OCI-LY3 (cell line): Measurements from ENCODE around the gene SLC5A8.

Experiments used
- EZH2phosphoT487 ChIP-seq: fragments of 200-600 bp; shearing (Covaris generic); IDR thresholded peaks from 2 replicates; pipeline ENCODE4 v1.6.1; 2018; ENCODE audit warnings: antibody characterized with exemption, mixed run types, low read depth
- TF ChIP-seq, protein P1 (sequence below): fragments of 200-600, 300-600 bp; sonication (generic); IDR thresholded peaks from 2 replicates; pipeline ENCODE4 v1.5.1; 2014; ENCODE audit warnings: antibody characterized with exemption, low read length, low read depth

DNA sequence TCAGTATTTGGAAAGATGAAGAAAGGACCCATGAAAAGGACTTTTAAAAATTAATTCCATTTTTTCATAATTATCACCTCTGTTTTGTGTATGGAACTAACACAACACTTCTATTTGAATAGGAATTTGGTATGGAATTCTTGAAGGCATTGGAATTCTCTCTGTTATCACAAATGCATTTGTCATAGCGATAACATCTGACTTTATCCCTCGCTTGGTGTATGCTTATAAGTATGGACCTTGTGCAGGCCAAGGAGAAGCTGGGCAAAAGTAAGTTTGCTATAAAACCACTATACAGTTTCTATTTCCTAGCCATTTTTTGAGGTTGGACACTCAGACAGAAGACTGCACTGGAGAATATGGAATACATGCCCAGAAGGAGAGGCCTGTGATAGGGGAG lies 98.6 kb downstream of the SLC5A8 start:
- TF ChIP-seq, protein P1, sequence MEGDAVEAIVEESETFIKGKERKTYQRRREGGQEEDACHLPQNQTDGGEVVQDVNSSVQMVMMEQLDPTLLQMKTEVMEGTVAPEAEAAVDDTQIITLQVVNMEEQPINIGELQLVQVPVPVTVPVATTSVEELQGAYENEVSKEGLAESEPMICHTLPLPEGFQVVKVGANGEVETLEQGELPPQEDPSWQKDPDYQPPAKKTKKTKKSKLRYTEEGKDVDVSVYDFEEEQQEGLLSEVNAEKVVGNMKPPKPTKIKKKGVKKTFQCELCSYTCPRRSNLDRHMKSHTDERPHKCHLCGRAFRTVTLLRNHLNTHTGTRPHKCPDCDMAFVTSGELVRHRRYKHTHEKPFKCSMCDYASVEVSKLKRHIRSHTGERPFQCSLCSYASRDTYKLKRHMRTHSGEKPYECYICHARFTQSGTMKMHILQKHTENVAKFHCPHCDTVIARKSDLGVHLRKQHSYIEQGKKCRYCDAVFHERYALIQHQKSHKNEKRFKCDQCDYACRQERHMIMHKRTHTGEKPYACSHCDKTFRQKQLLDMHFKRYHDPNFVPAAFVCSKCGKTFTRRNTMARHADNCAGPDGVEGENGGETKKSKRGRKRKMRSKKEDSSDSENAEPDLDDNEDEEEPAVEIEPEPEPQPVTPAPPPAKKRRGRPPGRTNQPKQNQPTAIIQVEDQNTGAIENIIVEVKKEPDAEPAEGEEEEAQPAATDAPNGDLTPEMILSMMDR, result no peak
- TF ChIP-seq EZH2phosphoT487, result no peak
